ENCODE measurements around the gene IP6K3.

Gene IP6K3

DNA sequence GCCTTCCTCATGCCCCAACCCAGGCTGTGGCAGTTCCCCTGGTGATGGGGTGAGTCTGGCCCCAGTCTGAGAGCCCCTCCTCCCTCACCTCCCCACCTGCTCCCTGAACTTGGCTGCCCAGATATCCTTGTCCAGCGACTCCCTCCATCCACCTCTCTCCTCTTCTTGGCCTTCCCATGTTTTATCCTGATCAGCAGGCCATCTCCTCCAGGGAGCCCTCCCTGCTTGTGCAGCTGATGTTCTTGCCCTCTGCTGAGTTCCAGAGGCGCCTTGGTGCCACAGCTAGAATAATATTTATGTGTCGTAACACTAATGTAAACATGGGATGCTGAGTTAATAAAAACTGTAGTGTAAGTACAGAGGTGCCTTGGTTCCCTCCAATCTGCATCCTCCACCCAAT lies 10.4 kb upstream of the IP6K3 start:
- TF ChIP-seq, protein P1, sequence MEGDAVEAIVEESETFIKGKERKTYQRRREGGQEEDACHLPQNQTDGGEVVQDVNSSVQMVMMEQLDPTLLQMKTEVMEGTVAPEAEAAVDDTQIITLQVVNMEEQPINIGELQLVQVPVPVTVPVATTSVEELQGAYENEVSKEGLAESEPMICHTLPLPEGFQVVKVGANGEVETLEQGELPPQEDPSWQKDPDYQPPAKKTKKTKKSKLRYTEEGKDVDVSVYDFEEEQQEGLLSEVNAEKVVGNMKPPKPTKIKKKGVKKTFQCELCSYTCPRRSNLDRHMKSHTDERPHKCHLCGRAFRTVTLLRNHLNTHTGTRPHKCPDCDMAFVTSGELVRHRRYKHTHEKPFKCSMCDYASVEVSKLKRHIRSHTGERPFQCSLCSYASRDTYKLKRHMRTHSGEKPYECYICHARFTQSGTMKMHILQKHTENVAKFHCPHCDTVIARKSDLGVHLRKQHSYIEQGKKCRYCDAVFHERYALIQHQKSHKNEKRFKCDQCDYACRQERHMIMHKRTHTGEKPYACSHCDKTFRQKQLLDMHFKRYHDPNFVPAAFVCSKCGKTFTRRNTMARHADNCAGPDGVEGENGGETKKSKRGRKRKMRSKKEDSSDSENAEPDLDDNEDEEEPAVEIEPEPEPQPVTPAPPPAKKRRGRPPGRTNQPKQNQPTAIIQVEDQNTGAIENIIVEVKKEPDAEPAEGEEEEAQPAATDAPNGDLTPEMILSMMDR (IDR thresholded peaks at IDR 0.05; ENCODE audit: insufficient read depth, low read length, poor library complexity, severe bottlenecking): no peak
- no peak for DNase-seq (ENCODE audit: extremely low read depth, insufficient read length)
- H3K36me3 ChIP-seq (ENCODE audit: control insufficient read depth, insufficient read depth, low read length): no peaks in the 10 kb centered on the region
- no peak overlapping the region for H3K4me3 ChIP-seq (replicated peaks; ENCODE audit: low read depth, low read length)
- peaks cover 2% of the 10 kb centered on the region for H3K27me3 ChIP-seq (replicated peaks; ENCODE audit: control insufficient read depth, insufficient read depth, low read length)

DNA sequence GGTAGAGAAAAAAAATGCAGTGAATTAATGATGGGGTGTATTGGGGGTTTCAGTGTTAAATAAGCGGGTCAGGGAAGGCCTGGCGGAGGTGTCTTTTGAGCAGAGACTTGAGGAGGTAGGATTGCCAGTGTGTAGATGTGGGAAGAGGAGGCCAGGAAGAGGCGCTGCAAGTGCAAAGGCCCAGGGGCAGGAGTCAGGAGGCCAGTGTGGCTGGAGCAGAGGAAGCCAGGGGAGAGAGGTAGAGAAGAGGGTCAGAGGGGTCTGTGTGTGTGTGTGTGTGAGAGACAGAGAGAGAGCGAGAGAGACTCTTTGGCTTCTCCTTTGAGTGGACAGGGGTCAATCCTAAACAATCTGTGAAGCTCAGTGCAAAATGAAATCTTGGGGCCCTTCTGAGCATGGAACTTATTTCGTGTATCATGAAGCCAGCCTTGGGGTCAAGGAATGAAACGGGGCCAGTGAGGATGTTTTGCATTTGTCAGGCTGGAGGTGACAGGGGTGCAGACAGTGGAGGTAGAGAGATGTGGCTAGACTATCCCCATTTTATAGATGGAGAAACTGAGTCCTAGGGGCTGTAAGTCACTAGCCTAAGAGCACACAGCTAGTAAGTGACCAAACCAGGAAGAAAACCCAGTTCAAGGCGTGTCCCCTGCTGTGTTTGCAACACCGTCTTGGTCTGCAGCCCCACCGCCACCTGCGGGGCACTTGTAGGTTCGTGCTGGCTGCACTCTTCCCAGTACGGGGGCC lies 9.7 kb upstream of the IP6K3 start:
- Histone ChIP-seq H3K4me3 (replicated peaks; ENCODE audit: low read depth, low read length) (no peak overlapping the region), H3K27me3 (replicated peaks; ENCODE audit: control insufficient read depth, insufficient read depth, low read length) (peaks cover 2% of the 10 kb centered on the region), H3K36me3 (ENCODE audit: control insufficient read depth, insufficient read depth, low read length) (no peaks in the 10 kb centered on the region)
- TF ChIP-seq, protein P1 (IDR thresholded peaks at IDR 0.05; ENCODE audit: insufficient read depth, low read length, poor library complexity, severe bottlenecking): no peak
- DNase-seq (ENCODE audit: extremely low read depth, insufficient read length): no peak

DNA sequence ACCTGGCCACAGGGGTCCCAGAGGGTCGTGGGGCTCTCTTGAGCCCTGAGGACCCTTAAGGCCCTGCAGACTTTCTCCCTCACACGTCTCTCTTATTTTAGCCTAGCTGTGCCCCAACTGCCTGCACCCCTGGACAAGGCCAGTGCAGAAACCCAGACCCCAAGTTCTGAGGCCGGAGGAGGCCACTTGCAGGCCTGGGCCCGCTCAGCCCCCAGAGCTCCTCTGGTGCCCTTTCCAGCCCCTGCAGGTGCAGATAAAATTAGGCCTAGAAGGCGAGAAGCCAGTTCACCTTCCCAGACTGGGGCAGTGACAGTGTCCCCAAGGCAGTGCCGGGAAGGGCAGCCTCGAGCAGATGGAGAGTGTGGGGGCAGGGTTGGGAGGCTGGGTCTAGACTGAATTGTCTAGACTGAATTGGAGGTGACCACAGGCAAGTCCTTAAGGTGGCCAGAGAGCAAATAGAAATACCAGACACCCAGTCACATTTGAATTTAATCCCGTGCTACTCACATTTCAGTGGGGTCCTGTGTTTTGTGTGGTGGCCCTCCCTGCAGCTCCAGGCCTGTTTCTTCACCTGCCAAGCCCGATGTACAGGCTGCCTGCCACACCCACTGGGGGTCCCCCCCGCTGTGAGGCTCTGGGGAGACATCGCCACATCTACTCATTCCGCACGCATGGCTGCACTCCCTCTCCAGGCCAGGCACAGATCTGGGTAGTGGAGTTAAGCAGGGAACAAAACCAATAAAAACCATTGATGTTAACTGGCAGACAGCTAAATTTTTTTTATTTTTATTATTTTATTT lies 8.6 kb upstream of the IP6K3 start:
- no peaks in the 10 kb centered on the region for H3K36me3 ChIP-seq (ENCODE audit: control insufficient read depth, insufficient read depth, low read length)
- peaks cover 2% of the 10 kb centered on the region for H3K27me3 ChIP-seq (replicated peaks; ENCODE audit: control insufficient read depth, insufficient read depth, low read length)
- TF ChIP-seq, protein P1 (IDR thresholded peaks at IDR 0.05; ENCODE audit: insufficient read depth, low read length, poor library complexity, severe bottlenecking): no peak
- no peak for DNase-seq (ENCODE audit: extremely low read depth, insufficient read length)
- no peak overlapping the region for H3K4me3 ChIP-seq (replicated peaks; ENCODE audit: low read depth, low read length)

DNA sequence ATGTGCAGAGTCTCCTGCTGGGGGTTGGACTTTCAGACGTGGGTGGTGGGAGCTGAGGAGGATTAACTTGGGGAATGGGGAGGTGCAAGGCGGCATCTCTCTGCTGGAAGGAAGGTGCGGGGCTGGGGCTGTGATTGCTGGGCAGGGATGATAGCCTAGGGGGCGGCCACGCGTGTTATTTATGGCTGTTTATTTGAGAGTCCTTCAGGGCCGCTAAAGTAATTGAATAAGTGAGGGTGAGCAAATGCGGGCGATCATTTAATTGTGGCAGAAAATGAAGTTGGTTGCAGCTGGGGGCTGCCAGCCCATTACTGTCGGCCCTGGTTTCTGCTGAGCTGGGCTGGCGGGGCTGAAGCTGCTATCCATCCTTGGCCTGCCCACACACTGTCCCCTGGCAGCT lies 7.5 kb upstream of the IP6K3 start:
- no peak for DNase-seq (ENCODE audit: extremely low read depth, insufficient read length)
- H3K4me3 ChIP-seq (replicated peaks; ENCODE audit: low read depth, low read length): no peak overlapping the region
- TF ChIP-seq, protein P1 (IDR thresholded peaks at IDR 0.05; ENCODE audit: insufficient read depth, low read length, poor library complexity, severe bottlenecking): no peak
- H3K27me3 ChIP-seq (replicated peaks; ENCODE audit: control insufficient read depth, insufficient read depth, low read length): peaks cover 2% of the 10 kb centered on the region
- no peaks in the 10 kb centered on the region for H3K36me3 ChIP-seq (ENCODE audit: control insufficient read depth, insufficient read depth, low read length)

DNA sequence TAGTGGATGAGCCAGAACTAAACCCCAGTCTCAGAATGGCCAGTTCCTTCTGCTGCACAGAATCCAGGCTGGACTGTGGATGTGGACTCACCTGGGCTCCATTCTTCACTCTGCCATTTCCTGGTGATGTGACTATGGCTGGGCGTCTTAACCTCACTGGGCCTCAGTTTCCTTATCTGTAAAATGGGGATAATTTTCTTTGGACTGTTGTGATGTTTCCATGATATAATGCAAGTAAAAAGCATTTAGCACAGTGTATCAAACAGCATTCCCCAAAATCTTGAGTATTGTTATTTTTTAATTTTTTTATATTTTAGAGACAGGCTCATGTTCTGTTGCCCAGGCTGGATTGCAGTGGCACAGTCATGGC lies 5.9 kb upstream of the IP6K3 start:
- Histone ChIP-seq H3K36me3 (ENCODE audit: control insufficient read depth, insufficient read depth, low read length) (no peaks in the 10 kb centered on the region), H3K4me3 (replicated peaks; ENCODE audit: low read depth, low read length) (no peak overlapping the region), H3K27me3 (replicated peaks; ENCODE audit: control insufficient read depth, insufficient read depth, low read length) (peaks cover 2% of the 10 kb centered on the region)
- TF ChIP-seq, protein P1 (IDR thresholded peaks at IDR 0.05; ENCODE audit: insufficient read depth, low read length, poor library complexity, severe bottlenecking): no peak
- no peak for DNase-seq (ENCODE audit: extremely low read depth, insufficient read length)

Data from GM06990 (cell line).